CD1c-positive myeloid dendritic cell (primary cell): ENCODE results near the gene MRPS10.
"Not testable (repeated sequence)": the region's sequence is repeated elsewhere in the genome, so short reads cannot be mapped to it uniquely, and the experiment has no call there.

ENCODE experiments used
- DNase-seq: peaks from one replicate; pipeline ENCODE4 v3.0.0-alpha.2; 2016; ENCODE audit errors: extremely low spot score

The MRPS10 gene

DNA sequence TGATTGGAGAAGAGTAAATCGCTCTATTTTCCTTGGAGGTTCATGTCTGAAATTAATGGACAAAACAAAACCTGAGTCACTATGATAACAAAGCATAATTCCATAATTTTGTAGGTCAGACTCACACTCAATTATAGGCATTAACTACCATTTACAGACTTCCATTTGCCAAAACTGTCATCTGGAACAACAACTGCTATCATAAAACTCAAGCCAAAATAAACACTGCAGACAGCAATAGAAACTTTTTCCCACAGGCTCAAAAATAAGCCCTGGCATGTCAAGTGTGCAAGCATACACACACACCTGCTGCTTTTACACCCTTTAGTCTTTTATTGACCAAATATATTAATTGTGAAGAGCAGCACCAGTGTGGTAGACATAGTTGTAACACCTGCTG lies 7.1 kb downstream of the MRPS10 start:
- DNase-seq: no peak

DNA sequence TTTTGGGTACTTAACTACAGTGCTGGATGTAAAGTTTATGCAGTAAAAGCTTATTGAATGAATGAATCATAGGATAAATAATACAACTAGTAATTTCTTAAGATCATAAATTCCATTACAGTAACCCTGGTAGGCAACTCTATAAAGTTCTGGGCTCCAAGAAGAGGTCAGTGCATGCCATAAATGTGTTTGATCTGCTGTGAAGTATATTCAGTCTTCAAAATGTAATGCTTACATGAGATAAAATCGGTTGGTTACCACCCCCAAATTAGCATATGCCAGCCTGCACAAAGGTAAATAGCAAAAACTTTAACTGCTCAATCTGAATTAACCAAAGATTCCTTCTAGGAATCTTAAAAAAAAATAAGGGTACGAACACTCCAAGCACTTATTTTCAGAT lies 10.1 kb downstream of the MRPS10 start:
- DNase-seq: not testable (repeated sequence)

GRCh38 chr6:42204768-42205282 lies 12.8 kb downstream of the MRPS10 start:
- DNase-seq: no peak

DNA sequence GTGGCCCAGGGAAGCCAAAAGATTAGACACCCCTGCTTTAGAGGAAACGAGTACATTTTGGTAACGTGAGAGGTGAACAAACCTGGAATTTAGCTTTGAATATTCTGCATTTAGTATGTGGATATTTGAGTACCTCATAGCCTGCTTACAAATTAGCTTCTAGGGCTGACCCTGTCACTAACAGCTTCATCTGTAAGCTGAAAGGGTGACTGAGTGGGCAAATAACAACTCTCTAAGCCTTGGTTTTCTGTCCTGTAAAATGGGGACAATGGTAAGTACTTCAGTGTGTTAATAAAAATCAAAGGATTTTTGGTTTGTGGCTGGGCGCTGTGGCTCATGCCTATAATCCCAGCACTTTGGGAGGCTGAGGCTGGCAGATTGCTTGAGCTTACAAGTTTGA lies 14.5 kb downstream of the MRPS10 start:
- no peak for DNase-seq

DNA sequence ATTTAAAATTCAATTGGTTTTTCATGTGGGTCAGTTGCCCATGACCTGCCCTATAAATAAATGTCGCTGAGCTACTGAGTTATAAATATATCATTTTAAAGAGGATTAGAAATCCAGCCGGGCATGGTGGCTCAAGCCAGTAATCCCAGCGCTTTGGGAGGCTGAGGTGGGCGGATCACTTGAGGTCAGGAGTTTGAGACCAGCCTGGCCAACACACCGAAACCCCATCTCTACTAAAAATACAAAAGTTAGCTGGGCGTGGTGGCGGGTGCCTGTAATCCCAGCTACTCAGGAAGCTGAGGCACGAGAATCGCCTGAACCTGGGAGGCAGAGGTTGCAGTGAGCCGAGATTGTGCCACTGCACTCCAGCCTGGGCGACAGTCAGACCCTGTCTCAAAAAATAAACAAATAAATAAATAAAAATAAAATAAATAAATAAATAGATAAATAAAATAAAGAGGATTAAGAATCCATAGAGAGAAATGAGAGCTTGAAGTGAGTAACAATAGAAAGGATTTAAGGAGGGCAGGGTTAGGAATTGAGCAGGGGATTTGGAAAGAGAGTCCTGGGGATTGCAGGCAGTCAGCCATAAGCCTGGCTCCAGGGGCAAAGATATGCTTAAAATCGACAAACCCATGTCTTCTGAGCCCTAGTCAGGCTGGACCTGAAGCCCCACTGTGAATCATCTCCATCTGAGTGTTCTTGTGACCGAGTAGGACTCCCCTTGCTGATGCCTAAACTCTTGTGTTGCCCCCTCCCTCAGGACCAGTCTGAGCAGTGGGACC lies 15.3 kb downstream of the MRPS10 start:
- DNase-seq: not testable (repeated sequence)

DNA sequence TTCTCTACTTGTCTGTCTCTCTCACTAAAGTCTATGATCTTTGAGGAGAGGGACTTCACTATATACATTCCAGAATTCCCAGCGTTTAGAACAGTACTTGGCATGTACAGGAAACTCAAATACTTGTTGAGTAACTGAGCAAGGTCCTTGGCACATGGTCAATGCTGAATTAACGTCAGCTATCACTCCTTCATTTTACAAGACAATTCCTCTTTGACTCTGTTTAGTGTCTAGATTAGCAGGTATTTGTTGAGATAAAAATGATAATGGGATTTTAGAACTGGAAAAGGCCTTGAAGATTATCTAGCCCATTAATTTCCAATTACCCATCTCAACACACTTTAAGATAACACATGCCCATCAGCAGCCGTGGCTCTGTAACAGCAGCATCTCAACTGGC lies 16.3 kb downstream of the MRPS10 start:
- DNase-seq: no peak

- DNase-seq: no peak
Measured at GRCh38 chr6:42200035-42200434, 17.6 kb downstream of the MRPS10 start.

- no peak for DNase-seq
Measured at GRCh38 chr6:42199106-42199981, 18.3 kb downstream of the MRPS10 start.

- DNase-seq: peak; percentile 66
Measured at GRCh38 chr6:42197555-42198362, 19.9 kb downstream of the MRPS10 start.

- no peak for DNase-seq
Measured at GRCh38 chr6:42195415-42195814, 22.2 kb downstream of the MRPS10 start.

GRCh38 chr6:42194056-42194455 lies 23.6 kb downstream of the MRPS10 start:
- no peak for DNase-seq

DNA sequence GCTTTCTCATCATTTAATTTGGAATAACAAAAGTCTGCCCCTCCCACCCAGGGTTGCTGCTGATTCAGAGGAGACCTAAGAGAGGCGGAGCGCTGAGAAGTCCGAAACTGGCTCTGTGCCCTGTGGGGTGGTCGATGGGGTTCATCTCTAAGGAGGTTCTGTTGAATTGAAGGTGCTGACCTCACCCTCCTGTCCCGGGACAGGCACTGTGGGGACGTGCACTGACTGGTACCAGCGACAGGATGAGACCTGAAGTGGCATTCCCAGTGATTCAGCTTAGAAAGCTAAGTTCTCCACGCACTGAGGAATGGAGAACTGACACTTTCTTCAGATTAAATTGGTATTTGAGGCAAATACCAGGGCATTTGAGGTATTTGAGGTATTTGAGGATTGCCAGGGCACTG lies 24.2 kb downstream of the MRPS10 start:
- DNase-seq: no peak

- DNase-seq: not testable (repeated sequence)
Measured at GRCh38 chr6:42192385-42192784, 25.3 kb downstream of the MRPS10 start.

GRCh38 chr6:42190554-42191183 lies 27.0 kb downstream of the MRPS10 start:
- DNase-seq: no peak

- no peak for DNase-seq
Measured at GRCh38 chr6:42188406-42188805, 29.3 kb downstream of the MRPS10 start.

DNA sequence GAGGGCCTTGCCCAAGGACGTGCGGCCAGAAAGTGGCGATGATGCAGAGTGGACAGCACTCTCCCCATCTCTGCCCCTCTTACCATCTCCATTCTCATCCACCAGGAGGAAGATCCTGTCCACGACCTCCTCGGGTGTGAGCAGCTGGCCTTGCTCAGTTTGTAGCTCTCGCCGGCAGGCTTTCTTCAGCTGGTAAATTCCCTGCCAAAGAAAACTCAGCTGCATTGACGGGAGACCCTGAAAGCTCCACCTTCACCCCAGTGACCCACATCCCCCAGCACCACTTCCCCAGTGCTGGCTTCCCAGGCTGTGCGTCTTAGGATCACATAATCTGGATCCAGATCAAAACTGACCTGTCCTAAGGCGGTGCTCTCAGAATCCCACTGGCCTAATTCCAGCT lies 32.1 kb downstream of the MRPS10 start:
- DNase-seq: no peak

DNA sequence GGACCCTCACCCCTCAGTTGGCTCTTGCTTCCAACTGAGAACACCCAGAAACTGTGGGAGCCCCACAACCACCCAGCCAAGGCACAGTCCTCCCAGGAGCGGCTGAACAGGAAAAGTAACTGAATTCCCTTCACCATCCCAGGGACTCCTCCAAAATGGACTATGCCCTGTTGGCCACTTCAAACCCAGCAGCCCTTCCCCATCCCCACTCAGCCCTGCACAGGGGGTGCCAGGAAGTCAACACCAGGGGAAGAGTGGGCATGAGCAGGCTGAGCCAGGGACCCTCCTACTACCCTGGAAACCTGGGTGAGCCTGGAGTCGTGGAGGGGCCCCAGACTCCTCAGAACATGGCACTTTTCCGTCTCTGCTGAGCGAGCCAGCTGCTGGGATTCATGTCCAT lies 33.2 kb downstream of the MRPS10 start:
- DNase-seq: no peak

DNA sequence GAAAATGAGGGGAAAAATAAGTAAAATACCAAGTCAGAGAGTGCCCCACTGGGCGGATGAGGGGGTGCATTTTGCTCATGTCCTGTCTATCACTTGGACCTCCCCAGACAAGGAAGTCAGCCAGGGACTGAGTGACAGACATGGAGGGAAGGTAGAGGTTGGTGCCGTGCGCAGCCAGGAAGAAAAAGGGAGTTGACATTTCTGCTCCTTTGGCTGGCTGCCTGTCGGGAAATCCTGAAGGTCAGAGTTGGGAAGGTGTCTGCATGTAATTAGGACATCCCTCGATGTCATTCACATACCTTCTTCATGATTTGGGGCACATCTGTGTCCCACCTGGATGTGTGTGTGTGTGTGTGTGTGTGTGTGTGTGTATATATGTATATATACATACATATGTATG lies 35.6 kb downstream of the MRPS10 start:
- DNase-seq: no peak

- peak; percentile 15 for DNase-seq
Measured at GRCh38 chr6:42179945-42180313, 37.7 kb downstream of the MRPS10 start.

DNA sequence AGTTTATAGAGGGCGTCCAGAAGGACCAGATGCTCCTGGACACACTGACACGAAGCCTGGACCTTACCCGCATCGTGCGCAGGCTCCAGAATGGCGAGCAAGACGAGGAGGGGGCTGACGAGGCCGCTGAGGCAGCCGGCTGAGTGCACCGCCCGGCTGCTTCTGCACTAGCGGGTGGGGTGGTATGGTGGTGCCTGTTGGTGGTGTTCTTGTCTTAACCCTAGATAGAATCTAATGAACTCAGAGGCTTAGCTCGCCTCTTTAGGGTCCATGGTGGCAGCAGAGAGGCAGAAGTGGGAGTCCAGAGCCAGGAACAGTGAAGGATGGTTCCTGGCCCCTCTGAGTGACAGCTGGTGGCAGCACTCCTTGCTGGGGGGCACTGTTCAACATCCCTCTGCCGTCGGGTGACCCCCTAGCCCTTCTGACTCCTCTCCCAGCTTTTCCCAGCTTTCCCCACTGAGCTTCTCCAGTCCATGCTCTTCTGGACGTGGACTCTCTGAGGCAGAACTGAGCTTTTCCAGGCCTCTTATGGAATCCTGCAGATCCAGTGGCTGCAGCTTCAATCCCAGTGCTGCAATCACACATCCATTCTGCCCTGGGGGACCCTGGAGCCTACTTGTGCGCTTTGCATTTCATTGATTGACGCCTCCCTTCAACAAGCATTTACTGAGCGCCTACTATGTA lies 38.3 kb downstream of the MRPS10 start:
- DNase-seq: no peak
